ENCODE data around the gene GTF2I.
"Not testable (repeated sequence)": the region's sequence is repeated elsewhere in the genome, so short reads cannot be mapped to it uniquely, and the experiment has no call there.

Gene GTF2I

GRCh38 chr7:74773760-74774750, 116.5 kb downstream of the GTF2I start, which contains the start of gene NCF1:
NCF1 (plus strand) TSS chr7:74774011; CDS start chr7:74774032, 21 bp downstream.
- DNase-seq: not testable (repeated sequence)

- not testable (repeated sequence) for DNase-seq
Observed at GRCh38 chr7:74775111-74775510, 117.6 kb downstream of the GTF2I start.

GRCh38 chr7:74779053-74779452, 121.5 kb downstream of the GTF2I start:
- not testable (repeated sequence) for DNase-seq

GRCh38 chr7:74781746-74782145, 124.2 kb downstream of the GTF2I start:
- not testable (repeated sequence) for DNase-seq

GRCh38 chr7:74783595-74783994, 126.1 kb downstream of the GTF2I start:
- not testable (repeated sequence) for DNase-seq

GRCh38 chr7:74788369-74789150, 131.0 kb downstream of the GTF2I start:
- peak in 55 of 56 donors; percentile 28 to 97 (median 90) for DNase-seq

GRCh38 chr7:74789200-74789736, 131.8 kb downstream of the GTF2I start:
- DNase-seq: not testable (repeated sequence)

- DNase-seq: not testable (repeated sequence)
Observed at GRCh38 chr7:74797848-74798622, 140.5 kb downstream of the GTF2I start.

GRCh38 chr7:74798644-74799043, 141.1 kb downstream of the GTF2I start:
- DNase-seq: peak in 12 of 56 donors; percentile 0 to 36 (median 8)

Data from nucleus accumbens (tissue), 56 donors.